T-helper 17 cell (primary cell): Measurements from ENCODE around the gene PRKCZ. TPM values are rescaled to one million over a fixed set of nuclear protein-coding genes. Genes with fewer than 3 reads are reported as not detected.

ENCODE experiments used
- ATAC-seq: fragments of 150-1000 bp; cut with Tn5 transposase; 2 replicates; pipeline ENCODE4 v1.10.0; 2021; ENCODE audit warnings: mild to moderate bottlenecking, moderate library complexity
- DNase-seq, 3 donors: peaks; one replicate each; pipeline versions ENCODE4 v3.0.0 to v3.0.0-alpha.2; 2020 to 2021
- H3K9me3 ChIP-seq: one replicate; pipeline ENCODE4 v1.7.0; 2013; ENCODE audit warnings: low read length, mild to moderate bottlenecking; ENCODE audit not compliant: control insufficient read depth, poor library complexity, severe bottlenecking
- H3K27ac Mint-ChIP-seq: one replicate; pipeline ENCODE4 v1.8.0; 2022; ENCODE audit warnings: mild to moderate bottlenecking, moderate library complexity, mixed read lengths
- H3K27me3 Mint-ChIP-seq: one replicate; pipeline ENCODE4 v1.8.0; 2022; ENCODE audit warnings: mixed read lengths
- H3K36me3 Mint-ChIP-seq: one replicate; pipeline ENCODE4 v1.8.0; 2022; ENCODE audit warnings: low read depth, mixed read lengths
- H3K4me1 Mint-ChIP-seq: one replicate; pipeline ENCODE4 v1.8.0; 2022; ENCODE audit warnings: mild to moderate bottlenecking, mixed read lengths
- H3K4me3 Mint-ChIP-seq: one replicate; pipeline ENCODE4 v1.8.0; 2022; ENCODE audit warnings: mild to moderate bottlenecking, moderate library complexity, mixed read lengths
- total RNA-seq, 4 donors: library from RNA in 2 of 4; stranded (reverse) in 2 of 4; gene quantifications; one replicate each; pipeline ENCODE4 v1.2.3 and lab custom pipeline; 2022 to 2026

Gene PRKCZ
- total RNA-seq, 2 donors from 2014 or later = 26.0 to 33.5 TPM

DNA sequence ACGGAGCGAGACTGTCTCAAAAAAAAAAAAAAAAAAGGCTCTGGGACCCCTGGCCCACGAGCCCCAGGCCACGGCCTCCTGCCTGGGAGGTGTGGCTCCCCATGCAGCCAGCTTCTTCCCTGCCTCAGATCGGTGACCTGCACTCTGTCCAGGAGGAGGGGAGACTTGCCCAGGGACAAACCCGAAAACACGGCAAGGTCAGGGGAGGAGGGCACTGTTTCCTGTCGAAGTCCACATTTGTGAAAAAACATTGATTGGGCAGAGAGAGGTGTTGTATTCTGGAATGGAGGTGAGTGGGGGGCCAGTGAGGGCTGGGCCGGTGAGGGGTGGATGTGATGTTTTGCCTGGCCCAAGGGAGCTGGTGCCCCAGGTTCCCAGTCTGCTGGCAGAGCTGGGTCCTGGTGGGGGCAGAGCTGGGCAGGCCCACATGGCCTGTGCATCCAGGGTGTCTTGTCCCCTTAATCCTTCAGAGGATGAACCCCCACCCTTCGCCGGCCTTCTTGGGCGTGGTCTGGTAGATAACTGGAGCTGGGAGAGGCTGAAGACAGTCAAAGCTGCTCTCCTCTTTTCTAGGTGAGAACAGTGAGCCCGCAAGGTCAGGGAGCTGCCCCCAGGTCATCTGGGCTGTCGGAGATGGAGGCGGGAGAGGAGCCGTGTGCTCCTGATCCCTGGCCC is 156.7 kb downstream of the PRKCZ start:
- ATAC-seq (no peak), DNase-seq (no peak)
- no peaks in the 10 kb centered on the region for H3K27me3 Mint-ChIP-seq
- no peaks in the 10 kb centered on the region for H3K9me3 ChIP-seq
- no peak overlapping the region for H3K4me3 Mint-ChIP-seq
- H3K36me3 Mint-ChIP-seq = no peaks in the 10 kb centered on the region
- peaks cover 3% of the 10 kb centered on the region for H3K4me1 Mint-ChIP-seq
- H3K27ac Mint-ChIP-seq = peak overlapping the region; percentile 21

GRCh38 chr1:2208309-2209239 is 158.4 kb downstream of the PRKCZ start:
- Mint-ChIP-seq H3K36me3 (no peaks in the 10 kb centered on the region), H3K27me3 (no peaks in the 10 kb centered on the region), H3K4me1 (peaks cover 3% of the 10 kb centered on the region), H3K27ac (no peak overlapping the region), H3K4me3 (peak overlapping the region; percentile 32)
- DNase-seq = no peak
- no peak for ATAC-seq
- no peaks in the 10 kb centered on the region for H3K9me3 ChIP-seq

GRCh38 chr1:2209400-2210083 is 159.3 kb downstream of the PRKCZ start:
- DNase-seq = no peak
- no peaks in the 10 kb centered on the region for H3K36me3 Mint-ChIP-seq
- no peak overlapping the region for H3K4me3 Mint-ChIP-seq
- H3K27ac Mint-ChIP-seq = no peak overlapping the region
- H3K27me3 Mint-ChIP-seq = no peaks in the 10 kb centered on the region
- no peaks in the 10 kb centered on the region for H3K9me3 ChIP-seq
- no peak for ATAC-seq
- H3K4me1 Mint-ChIP-seq = peaks cover 3% of the 10 kb centered on the region

GRCh38 chr1:2210084-2210653 is 160.0 kb downstream of the PRKCZ start:
- DNase-seq (no peak), ATAC-seq (no peak)
- Mint-ChIP-seq H3K36me3 (no peaks in the 10 kb centered on the region), H3K27ac (no peak overlapping the region), H3K4me3 (no peak overlapping the region), H3K4me1 (peaks cover 3% of the 10 kb centered on the region), H3K27me3 (no peaks in the 10 kb centered on the region)
- no peaks in the 10 kb centered on the region for H3K9me3 ChIP-seq

DNA sequence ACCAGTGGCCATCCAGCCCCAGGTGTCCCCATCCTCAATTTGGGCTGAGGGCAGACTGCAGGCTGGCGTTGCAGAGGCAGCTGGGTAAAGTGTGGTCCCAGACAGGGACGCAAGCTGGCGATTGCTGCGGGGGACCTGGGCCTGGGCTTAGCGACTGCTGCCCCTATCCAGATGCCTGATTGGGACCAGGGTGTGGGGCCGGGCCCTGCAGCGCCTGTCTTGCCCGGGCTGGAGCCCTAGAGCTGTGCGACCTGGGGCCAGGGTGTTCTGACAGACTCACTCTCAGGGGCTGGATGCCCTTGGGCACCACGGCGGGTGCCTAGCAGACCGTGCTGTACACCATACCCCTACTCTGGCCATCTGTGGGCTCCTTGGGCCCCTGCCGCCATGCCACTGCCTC is 160.6 kb downstream of the PRKCZ start:
- no peak overlapping the region for H3K4me3 Mint-ChIP-seq
- ATAC-seq (no peak), DNase-seq (no peak)
- peaks cover 3% of the 10 kb centered on the region for H3K4me1 Mint-ChIP-seq
- no peaks in the 10 kb centered on the region for H3K9me3 ChIP-seq
- no peaks in the 10 kb centered on the region for H3K36me3 Mint-ChIP-seq
- H3K27me3 Mint-ChIP-seq = no peaks in the 10 kb centered on the region
- H3K27ac Mint-ChIP-seq = no peak overlapping the region

GRCh38 chr1:2212274-2212531 is 162.0 kb downstream of the PRKCZ start:
- Mint-ChIP-seq H3K4me3 (peak overlapping the region; percentile 61), H3K27ac (no peak overlapping the region), H3K4me1 (peaks cover 3% of the 10 kb centered on the region), H3K36me3 (no peaks in the 10 kb centered on the region), H3K27me3 (no peaks in the 10 kb centered on the region)
- no peaks in the 10 kb centered on the region for H3K9me3 ChIP-seq
- ATAC-seq = no peak
- DNase-seq = no peak

- Mint-ChIP-seq H3K27ac (no peak overlapping the region), H3K27me3 (no peaks in the 10 kb centered on the region), H3K4me1 (peaks cover 3% of the 10 kb centered on the region), H3K36me3 (no peaks in the 10 kb centered on the region), H3K4me3 (peak overlapping the region; percentile 61)
- ATAC-seq (peak; percentile 81), DNase-seq (peak; percentile 31 to 49 (median 42))
- H3K9me3 ChIP-seq = no peaks in the 10 kb centered on the region
These were observed 162.6 kb downstream of the PRKCZ start for GRCh38 chr1:2212532-2213491.

DNA sequence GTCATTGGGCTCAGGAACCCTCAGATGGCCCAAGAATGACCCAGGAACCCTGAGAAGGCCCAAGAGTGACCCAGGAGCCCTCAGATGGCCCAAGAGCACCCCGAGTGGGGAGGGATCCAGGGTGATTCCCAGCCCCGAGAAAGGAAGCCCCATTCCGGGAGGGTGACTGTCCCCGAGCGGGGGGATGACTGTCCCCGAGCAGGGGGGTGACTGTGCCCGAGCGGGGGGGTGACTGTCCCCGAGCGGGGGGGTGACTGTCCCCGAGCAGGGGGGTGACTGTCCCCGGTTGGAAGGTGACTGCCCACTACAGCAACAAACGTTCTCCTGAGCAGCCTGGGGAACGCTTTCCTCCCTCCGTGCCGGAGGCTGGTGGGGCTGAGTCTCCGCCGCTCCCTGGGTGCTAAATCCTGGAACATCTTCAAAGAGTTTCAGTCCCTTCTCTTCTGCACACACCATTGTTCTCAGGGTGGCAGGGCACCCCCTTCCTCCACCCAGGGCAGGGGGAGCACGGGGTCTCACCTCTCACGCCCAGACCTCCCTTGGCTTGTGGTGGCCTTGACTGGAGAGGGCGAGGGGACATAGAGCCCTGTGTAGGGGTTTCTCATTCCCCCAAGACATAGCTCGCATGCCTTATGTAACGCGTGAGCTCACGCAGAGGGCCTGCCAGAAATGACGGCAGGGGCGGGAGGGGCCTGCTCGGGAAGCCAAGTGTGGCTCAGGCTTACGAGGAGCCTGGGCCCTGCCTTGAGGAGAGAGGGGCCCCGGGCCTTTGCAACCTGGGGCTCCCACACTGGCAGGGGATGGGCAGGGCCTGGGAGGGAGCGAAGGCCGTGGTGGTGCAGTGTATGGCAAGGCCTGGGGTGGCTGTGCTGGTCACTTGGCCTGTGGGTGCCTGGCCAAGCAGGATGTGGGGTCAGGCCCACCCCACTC is 163.6 kb downstream of the PRKCZ start:
- H3K4me1 Mint-ChIP-seq = peaks cover 3% of the 10 kb centered on the region
- DNase-seq = no peak
- H3K4me3 Mint-ChIP-seq = no peak overlapping the region
- H3K9me3 ChIP-seq = no peaks in the 10 kb centered on the region
- no peak for ATAC-seq
- H3K27me3 Mint-ChIP-seq = no peaks in the 10 kb centered on the region
- no peak overlapping the region for H3K27ac Mint-ChIP-seq
- H3K36me3 Mint-ChIP-seq = no peaks in the 10 kb centered on the region

GRCh38 chr1:2214541-2215241 is 164.5 kb downstream of the PRKCZ start:
- H3K4me1 Mint-ChIP-seq = no peaks in the 10 kb centered on the region
- ATAC-seq (no peak), DNase-seq (no peak)
- H3K9me3 ChIP-seq = no peaks in the 10 kb centered on the region
- H3K27ac Mint-ChIP-seq = no peak overlapping the region
- no peak overlapping the region for H3K4me3 Mint-ChIP-seq
- no peaks in the 10 kb centered on the region for H3K27me3 Mint-ChIP-seq
- no peaks in the 10 kb centered on the region for H3K36me3 Mint-ChIP-seq

DNA sequence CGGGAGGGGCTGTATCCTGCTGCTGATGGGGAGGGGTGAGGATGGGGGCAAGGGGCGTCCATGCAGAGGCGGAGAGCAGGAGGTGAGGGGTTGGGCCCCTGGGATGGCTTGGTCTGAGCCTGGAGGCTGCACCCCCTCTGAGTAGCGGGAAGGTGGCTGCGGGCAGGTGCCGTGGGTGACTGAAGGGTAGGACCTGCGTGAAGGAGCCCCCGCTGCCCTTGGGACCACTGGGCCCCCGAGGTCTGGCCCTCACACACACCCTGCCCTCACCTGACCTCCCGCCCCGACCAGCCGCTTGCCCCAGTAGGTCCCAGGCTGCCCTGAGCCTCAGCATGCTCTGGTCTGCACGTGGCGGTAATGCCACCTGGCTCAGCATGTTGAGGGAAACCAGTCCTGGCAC is 165.1 kb downstream of the PRKCZ start:
- DNase-seq = no peak
- H3K27ac Mint-ChIP-seq = no peak overlapping the region
- H3K27me3 Mint-ChIP-seq = no peaks in the 10 kb centered on the region
- no peaks in the 10 kb centered on the region for H3K4me1 Mint-ChIP-seq
- H3K4me3 Mint-ChIP-seq = no peak overlapping the region
- ATAC-seq = no peak
- H3K9me3 ChIP-seq = no peaks in the 10 kb centered on the region
- H3K36me3 Mint-ChIP-seq = no peaks in the 10 kb centered on the region

GRCh38 chr1:2215909-2216766 is 165.9 kb downstream of the PRKCZ start:
- H3K9me3 ChIP-seq = no peaks in the 10 kb centered on the region
- H3K36me3 Mint-ChIP-seq = no peaks in the 10 kb centered on the region
- no peak for DNase-seq
- no peaks in the 10 kb centered on the region for H3K4me1 Mint-ChIP-seq
- ATAC-seq = no peak
- H3K4me3 Mint-ChIP-seq = no peak overlapping the region
- H3K27me3 Mint-ChIP-seq = no peaks in the 10 kb centered on the region
- no peak overlapping the region for H3K27ac Mint-ChIP-seq
